NCI-H69 (cell line): Measurements from ENCODE around the gene SLC7A10.
A peak's percentile ranks its signal among the peaks of the same experiment; 100 is the strongest.
"Not testable (repeated sequence)": the region's sequence is repeated elsewhere in the genome, so short reads cannot be mapped to it uniquely, and the experiment has no call there.

Experiments
- DNase-seq: peaks from one replicate; lab custom pipeline; 2025; lab: John Stamatoyannopoulos, UW

SLC7A10 gene

GRCh38 chr19:33236696-33237390, 11.2 kb upstream of the SLC7A10 start:
- no peak for DNase-seq

GRCh38 chr19:33235996-33236350, 10.3 kb upstream of the SLC7A10 start:
- no peak for DNase-seq

GRCh38 chr19:33235269-33235995, 9.8 kb upstream of the SLC7A10 start:
- DNase-seq, result peak; percentile 75

- no peak for DNase-seq
These were observed 9.1 kb upstream of the SLC7A10 start for GRCh38 chr19:33234736-33235135.

- no peak for DNase-seq
These were observed 8.4 kb upstream of the SLC7A10 start for GRCh38 chr19:33234092-33234491.

- no peak for DNase-seq
These were observed 7.6 kb upstream of the SLC7A10 start for GRCh38 chr19:33233056-33233873.

GRCh38 chr19:33232656-33233055, 7.0 kb upstream of the SLC7A10 start:
- no peak for DNase-seq

- DNase-seq, result no peak
These were observed 5.9 kb upstream of the SLC7A10 start for GRCh38 chr19:33231511-33231910.

GRCh38 chr19:33229962-33230361, 4.3 kb upstream of the SLC7A10 start:
- DNase-seq, result no peak

GRCh38 chr19:33227870-33228599, 2.4 kb upstream of the SLC7A10 start:
- no peak for DNase-seq

GRCh38 chr19:33227242-33227650, 1.6 kb upstream of the SLC7A10 start:
- DNase-seq, result no peak

- DNase-seq, result peak; percentile 50
These were observed 1.0 kb upstream of the SLC7A10 start for GRCh38 chr19:33226550-33227241.

- no peak for DNase-seq
These were observed 774 bp downstream of the SLC7A10 start for GRCh38 chr19:33224694-33225457.

GRCh38 chr19:33222255-33222654, 3.4 kb downstream of the SLC7A10 start:
- not testable (repeated sequence) for DNase-seq

- DNase-seq, result no peak
These were observed 4.0 kb downstream of the SLC7A10 start for GRCh38 chr19:33221638-33222037.

- no peak for DNase-seq
These were observed 4.9 kb downstream of the SLC7A10 start for GRCh38 chr19:33220735-33221134.

GRCh38 chr19:33220115-33220514, 5.5 kb downstream of the SLC7A10 start:
- DNase-seq, result no peak

GRCh38 chr19:33219261-33219815, 6.3 kb downstream of the SLC7A10 start:
- no peak for DNase-seq

GRCh38 chr19:33217881-33218280, 7.8 kb downstream of the SLC7A10 start:
- no peak for DNase-seq

GRCh38 chr19:33216198-33216830, 9.3 kb downstream of the SLC7A10 start:
- DNase-seq, result no peak
